Measurements from ENCODE around the gene RO60.

Gene RO60

DNA sequence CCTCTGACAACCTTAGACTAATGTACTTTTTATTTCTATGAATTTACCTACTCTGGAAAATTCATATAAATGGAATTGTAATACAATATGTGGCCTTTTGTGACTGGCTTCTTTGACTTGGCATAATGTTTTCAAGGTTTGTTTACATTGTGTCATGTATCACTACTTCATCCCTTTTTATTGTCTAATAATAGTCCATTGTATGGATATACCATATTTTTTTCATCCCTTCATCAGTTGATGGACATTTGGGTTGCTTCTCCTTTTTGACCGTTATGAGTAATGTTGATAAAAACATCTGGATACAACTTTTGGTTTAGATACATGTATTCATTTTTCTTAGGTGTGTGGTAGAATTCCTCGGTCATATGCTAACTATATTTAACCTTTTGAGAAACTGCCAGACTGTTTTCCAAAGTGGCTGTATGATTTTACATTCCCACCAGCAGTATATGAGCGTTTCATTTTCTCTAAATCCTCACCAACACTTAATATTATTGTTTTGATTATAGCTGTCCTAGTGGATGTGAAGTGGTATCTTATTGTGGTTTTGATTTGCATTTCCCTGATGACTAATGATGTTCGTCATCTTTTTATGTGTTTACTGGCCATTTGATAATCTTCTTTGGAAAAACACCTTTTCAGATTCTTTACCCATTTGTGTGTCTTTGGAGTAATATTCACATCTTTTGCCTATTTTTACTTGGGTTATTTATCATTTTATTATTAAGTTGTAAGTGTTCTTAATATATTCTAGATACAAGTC is 3.5 kb downstream of the RO60 start:
- peak; percentile 7 for DNase-seq

GRCh38 chr1:193065954-193066353 is 6.5 kb downstream of the RO60 start:
- DNase-seq: no peak

DNA sequence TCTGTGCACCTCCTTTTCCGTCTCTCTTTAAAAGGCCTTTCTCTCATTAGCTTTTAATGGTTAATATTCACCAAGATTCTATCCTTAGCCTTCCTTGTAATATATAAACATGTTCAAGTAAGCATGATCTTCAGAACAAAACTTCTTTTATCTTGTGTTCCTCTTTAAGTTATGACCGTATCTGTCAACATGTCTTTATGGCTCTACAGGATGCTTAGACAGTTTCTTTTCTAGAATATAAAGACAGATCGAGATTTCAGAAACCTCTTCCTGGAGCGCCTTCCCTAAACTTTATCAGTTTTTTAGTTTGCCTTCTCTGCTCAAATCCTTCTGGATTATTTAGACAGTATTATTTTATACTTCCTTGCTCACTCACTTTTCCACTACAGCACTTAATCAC is 7.2 kb downstream of the RO60 start:
- DNase-seq: no peak

DNA sequence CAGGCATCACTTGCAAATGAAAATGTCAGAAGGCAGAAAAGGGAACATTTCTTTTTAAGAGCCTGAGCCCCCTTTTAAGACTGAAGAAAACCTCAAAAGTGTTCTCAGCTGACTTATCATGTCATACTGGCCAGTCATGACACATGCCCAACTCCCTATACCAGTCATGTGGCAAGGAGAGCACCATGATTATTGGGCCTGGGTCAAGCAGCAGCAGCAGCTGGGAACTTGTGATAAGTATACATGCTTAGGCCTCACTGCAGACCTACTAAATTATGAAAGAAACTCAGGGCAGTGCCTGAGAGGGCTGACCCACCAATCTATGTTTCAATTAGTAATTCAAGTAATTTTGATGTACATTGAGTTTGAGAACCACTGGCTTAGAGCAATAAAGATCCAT is 8.6 kb downstream of the RO60 start:
- no peak for DNase-seq

DNA sequence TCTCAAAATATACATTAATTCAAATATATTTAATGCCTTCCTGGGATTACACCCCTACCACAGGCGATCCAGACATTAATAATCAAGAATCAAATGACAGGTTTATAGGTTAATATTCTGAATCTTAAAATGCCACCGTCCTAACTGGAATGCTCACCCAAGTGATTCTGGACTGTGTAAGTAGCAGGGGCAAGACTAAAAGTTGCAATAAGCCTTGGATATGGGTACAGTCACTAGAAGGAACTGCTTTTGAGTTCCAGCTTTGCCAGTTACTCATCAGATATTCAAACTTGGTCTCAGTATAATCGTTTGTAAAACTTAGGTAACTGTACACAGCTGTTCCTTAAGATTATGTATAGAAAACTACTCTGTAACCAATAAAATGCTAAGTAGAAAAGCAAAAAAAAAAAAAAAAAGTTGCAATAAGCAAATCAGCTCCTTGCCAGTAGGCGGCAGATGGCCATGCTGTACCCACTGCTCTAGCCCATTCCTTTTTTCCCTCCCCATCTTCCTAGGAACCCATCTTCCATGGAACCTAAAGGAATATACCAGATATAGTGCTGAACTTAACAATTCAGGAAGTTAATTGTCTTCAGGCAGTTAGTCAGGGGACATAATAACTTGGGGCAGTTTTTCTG is 10.5 kb downstream of the RO60 start:
- DNase-seq: no peak

DNA sequence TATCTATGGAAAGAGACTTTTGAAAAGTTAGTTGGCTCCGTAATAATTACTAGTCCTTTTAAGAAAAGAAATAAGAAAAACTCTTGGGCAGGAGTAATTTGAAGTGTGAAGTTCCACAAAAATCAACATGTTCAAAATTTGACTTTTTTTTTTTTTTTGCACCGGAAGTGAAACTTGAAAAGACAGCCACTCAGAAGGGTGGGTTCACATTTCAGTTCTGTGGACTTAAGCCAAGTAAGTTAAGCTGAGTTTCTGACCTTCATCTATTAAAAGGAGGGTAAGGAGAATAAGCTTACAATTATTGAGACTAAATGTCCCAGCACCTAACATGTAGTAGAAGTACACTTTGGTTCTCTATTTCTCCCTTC is 11.0 kb downstream of the RO60 start:
- no peak for DNase-seq

DNA sequence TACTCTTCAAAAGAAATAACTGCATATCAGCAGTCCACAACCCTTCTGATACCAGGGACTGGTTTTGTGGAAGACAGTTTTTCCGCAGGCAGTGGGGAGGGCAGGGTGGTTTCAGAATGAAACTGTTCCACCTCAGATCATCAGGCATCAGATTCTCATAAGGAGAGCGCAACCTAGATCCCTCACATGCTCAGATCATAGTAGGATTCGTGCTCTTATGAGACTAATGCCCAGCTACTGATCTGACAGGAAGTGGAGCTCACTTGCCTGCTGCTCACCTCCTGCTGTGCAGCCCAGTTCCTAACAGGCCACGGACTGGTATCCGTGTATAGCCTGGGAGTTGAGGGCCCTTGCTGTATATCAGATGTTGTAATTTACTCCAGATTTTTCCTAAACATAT is 11.5 kb downstream of the RO60 start:
- DNase-seq: no peak

- DNase-seq: peak; percentile 4
Measured at GRCh38 chr1:193077991-193078390, 18.6 kb downstream of the RO60 start.

- no peak for DNase-seq
Measured at GRCh38 chr1:193079187-193079586, 19.8 kb downstream of the RO60 start.

- DNase-seq: no peak
Measured at GRCh38 chr1:193083365-193084088, 24.1 kb downstream of the RO60 start.

DNA sequence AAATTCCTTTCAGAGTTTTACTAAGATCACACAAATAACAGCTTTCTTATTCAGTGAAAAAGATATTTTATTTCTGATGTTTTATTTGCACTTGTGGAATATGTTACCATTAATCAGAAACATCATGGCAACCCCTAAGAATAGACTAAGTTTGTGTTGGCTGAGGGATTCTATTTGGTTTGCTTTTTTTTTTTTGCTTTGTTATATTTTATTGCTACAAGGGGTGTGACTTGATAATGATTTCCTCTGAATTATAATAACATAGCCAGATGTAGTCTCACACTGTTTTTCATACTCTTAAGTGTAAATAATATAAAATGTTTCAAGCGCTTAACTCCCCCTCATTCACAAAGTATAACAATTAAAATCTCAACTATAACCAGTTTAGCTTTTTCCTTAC is 25.9 kb downstream of the RO60 start:
- DNase-seq: no peak

GRCh38 chr1:193086342-193086741 is 26.9 kb downstream of the RO60 start:
- no peak for DNase-seq

GRCh38 chr1:193087893-193088292 is 28.5 kb downstream of the RO60 start:
- no peak for DNase-seq

- DNase-seq: no peak
Measured at GRCh38 chr1:193090865-193091264, 31.5 kb downstream of the RO60 start.

GRCh38 chr1:193094112-193094511 is 34.7 kb downstream of the RO60 start:
- no peak for DNase-seq

- DNase-seq: no peak
Measured at GRCh38 chr1:193102662-193103061, 43.2 kb downstream of the RO60 start.

- DNase-seq: no peak
Measured at GRCh38 chr1:193103759-193104501, 44.5 kb downstream of the RO60 start.

GRCh38 chr1:193104502-193104906 is 45.1 kb downstream of the RO60 start:
- DNase-seq: peak; percentile 29

DNA sequence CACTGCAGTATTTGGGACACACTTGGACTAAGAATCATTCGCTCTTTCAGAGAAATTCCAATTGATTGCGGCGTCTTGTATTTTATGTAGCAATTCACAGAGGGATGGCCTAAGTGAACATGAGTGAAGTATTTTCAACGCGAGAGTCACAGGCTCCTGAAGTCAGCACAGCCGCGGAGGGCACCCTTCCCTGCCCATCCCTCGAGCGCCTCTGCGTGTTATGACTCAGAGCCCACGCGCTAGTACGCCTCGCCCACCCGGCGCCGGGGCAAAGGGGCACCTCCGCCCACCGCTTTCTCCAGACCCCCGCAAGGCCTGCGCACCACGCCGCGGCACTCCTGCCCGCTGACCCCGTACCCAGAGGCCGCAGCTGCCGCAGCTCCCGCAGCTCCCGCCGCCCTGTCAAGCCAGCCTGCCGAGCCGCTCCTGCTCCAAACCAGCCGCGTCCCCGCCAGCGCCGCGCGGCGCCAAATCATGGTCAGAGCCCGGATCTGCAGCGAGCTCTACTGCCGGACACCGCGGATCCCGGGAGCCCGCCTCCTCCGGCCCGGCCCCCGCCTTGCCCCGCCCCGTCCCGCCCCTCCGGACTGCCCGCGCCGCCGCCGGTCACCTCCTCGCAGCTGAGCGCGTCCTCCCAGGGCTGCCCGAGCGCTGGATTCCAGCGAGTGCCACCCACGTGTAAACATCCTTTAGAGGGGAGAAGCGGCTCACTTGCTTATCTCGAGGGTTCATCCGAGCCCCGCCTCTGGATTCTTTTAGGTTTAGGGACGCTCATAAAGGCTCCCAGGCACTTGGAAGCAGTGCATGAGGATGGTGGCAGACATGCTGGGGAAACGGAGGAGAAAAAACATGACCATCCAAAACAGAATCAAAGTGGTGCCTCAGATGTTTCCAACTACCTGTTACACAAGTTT is 45.8 kb downstream of the RO60 start, which contains the start of gene GLRX2:
GLRX2 (minus strand) TSS at position 508 of the 914 bp plus-strand sequence; CDS start at position 476, 32 bp downstream.
- DNase-seq: peak; percentile 84

DNA sequence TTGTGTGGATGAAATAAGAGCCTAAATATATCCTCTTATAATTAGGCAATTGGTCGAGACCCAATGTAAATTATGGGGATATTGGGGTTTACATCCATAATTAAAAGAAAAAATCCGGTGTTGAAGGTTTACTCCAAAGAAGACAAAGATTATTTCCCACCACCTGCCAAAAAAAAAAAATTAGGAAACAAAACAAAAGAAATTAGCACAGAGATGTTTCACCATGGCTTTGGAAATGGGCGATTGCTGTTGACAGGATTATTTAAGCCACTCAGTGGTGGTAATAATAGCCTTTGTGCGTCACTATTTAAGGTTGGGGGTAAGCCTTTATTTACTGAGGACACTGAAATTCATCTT is 46.4 kb downstream of the RO60 start:
- DNase-seq: no peak

DNA sequence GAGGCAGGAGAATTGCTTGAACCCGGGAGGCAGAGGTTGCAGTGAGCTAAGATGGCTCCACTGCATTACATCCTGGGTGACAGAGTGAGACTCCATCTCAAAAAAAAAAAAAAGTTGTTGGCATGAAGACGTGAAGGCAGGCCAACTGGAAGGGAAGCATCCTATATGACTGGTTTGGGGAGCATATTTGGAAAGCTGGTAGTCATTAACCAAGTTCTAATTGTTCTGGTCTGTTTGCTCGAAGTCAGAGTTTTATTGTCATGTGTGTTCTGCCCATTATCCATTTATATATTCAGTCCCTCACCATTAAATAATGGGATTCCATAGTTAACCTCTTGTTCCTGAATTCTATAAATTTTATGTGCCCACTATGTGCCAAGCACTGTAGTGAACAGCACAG is 49.1 kb downstream of the RO60 start:
- DNase-seq: no peak

Data from NCI-H226 (cell line).